Gastroesophageal sphincter (tissue), 3 donors: ENCODE results near the gene TANGO2.

Experiments used
- CTCF ChIP-seq, 4 experiments: fragments of 200-600 bp in 2 of 4; fragments of 450-650 bp in 2 of 4; sonication (generic) in 1 of 4; IDR thresholded peaks; one replicate each; pipeline ENCODE4 v1.5.1; 2017 to 2019; ENCODE audit warnings: antibody characterized with exemption in 4 of 4, mild to moderate bottlenecking in 2 of 4, moderate library complexity in 2 of 4
- EP300 ChIP-seq: sonication (generic); formaldehyde crosslinking; IDR thresholded peaks from one replicate; pipeline ENCODE4 v1.6.1; 2017; ENCODE audit warnings: antibody characterized with exemption, mild to moderate bottlenecking
- POLR2A ChIP-seq, 2 donors: fragments of 450-650 bp; IDR thresholded peaks; one replicate each; pipeline ENCODE4 v1.6.1; 2017; ENCODE audit warnings: antibody characterized with exemption in 2 of 2, mild to moderate bottlenecking in 2 of 2, moderate library complexity in 1 of 2

GRCh38 chr22:20025401-20026203 is 4.7 kb downstream of the TANGO2 start:
- TF ChIP-seq CTCF (IDR thresholded peaks at IDR 0.05) (no peak), EP300 (no peak), POLR2A (IDR thresholded peaks at IDR 0.05) (no peak)
